CD4-positive, alpha-beta T cell (primary cell): ENCODE measurements around the gene CFAP141. TPM values are rescaled to one million over a fixed set of nuclear protein-coding genes. Genes with fewer than 3 reads are reported as not detected.
"Not testable (repeated sequence)": the region's sequence is repeated elsewhere in the genome, so short reads cannot be mapped to it uniquely, and the experiment has no call there.

Experiments
- ATAC-seq: fragments of 200-7000 bp; cut with Tn5 transposase; one replicate; pipeline ENCODE4 v1.10.0; 2022; ENCODE audit warnings: mild to moderate bottlenecking; ENCODE audit not compliant: poor library complexity
- CTCF ChIA-PET: fragments of 350-600 bp; sonication (Branson Sonifier 250); formaldehyde crosslinking; loops from one replicate; lab custom pipeline; 2021; ENCODE audit warnings: antibody characterized with exemption, inconsistent platforms; lab: Charles Lee
- POLR2A ChIA-PET: fragments of 350-600 bp; sonication (Branson Sonifier 250); formaldehyde crosslinking; loops from one replicate; lab custom pipeline; 2021; ENCODE audit warnings: antibody characterized with exemption, inconsistent platforms; lab: Charles Lee
- DNase-seq, 14 experiments: peaks; one replicate each; pipeline ENCODE4 v3.0.0-alpha.2; 2013 to 2020; ENCODE audit warnings: mixed read lengths in 2 of 14
- H3K27ac ChIP-seq, 2 donors: one replicate each; pipeline versions ENCODE4 v1.5.1 to v1.7.0; 2013; ENCODE audit warnings: low read length in 2 of 2, low read depth in 1 of 2, mild to moderate bottlenecking in 1 of 2
- H3K27me3 ChIP-seq, 2 experiments: 1 replicate in 1 of 2; 2 replicates in 1 of 2; pipeline versions ENCODE4 v1.6.1 to v1.7.0; 2013; ENCODE audit warnings: low read length in 2 of 2, control low read depth in 1 of 2, mild to moderate bottlenecking in 1 of 2, moderate library complexity in 1 of 2; ENCODE audit not compliant: insufficient read depth in 2 of 2, control insufficient read depth in 1 of 2
- H3K36me3 ChIP-seq: one replicate; pipeline ENCODE4 v1.6.1; 2013; ENCODE audit warnings: low read length, control low read depth; ENCODE audit not compliant: insufficient read depth
- H3K4me1 ChIP-seq: one replicate; pipeline ENCODE4 v1.6.1; 2013; ENCODE audit warnings: low read length, control low read depth; ENCODE audit not compliant: insufficient read depth
- H3K4me3 ChIP-seq: one replicate; pipeline ENCODE4 v1.5.1; 2013; ENCODE audit warnings: mild to moderate bottlenecking, low read length, moderate library complexity
- H3K9me3 ChIP-seq, 2 experiments: 1 replicate in 1 of 2; 2 replicates in 1 of 2; pipeline versions ENCODE4 v1.6.1 to v1.7.0; 2013; ENCODE audit warnings: low read length in 2 of 2, mild to moderate bottlenecking in 2 of 2, control low read depth in 1 of 2, moderate library complexity in 1 of 2; ENCODE audit not compliant: control insufficient read depth in 1 of 2, insufficient read depth in 1 of 2
- H3K27ac Mint-ChIP-seq: one replicate; pipeline ENCODE4 v1.8.0; 2020; ENCODE audit warnings: mixed read lengths
- H3K27me3 Mint-ChIP-seq: one replicate; pipeline ENCODE4 v1.8.0; 2021; ENCODE audit warnings: mixed read lengths
- H3K36me3 Mint-ChIP-seq: one replicate; pipeline ENCODE4 v1.8.0; 2021; ENCODE audit warnings: low read depth, mixed read lengths
- H3K4me1 Mint-ChIP-seq: one replicate; pipeline ENCODE4 v1.8.0; 2021; ENCODE audit warnings: low read depth, mixed read lengths
- H3K4me3 Mint-ChIP-seq: one replicate; pipeline ENCODE4 v1.8.0; 2020; ENCODE audit warnings: mild to moderate bottlenecking, mixed read lengths
- H3K9me3 Mint-ChIP-seq: one replicate; pipeline ENCODE4 v1.8.0; 2020; ENCODE audit warnings: mixed read lengths
- CTCF ChIP-seq: fragments of 200-600 bp; IDR thresholded peaks from one replicate; pipeline ENCODE4 v1.8.0; 2022; ENCODE audit warnings: antibody characterized with exemption, mild to moderate bottlenecking
- intact Hi-C, 2 experiments: fragments of 100-400 bp; cut with DNase I in 1 of 2; cut with micrococcal nuclease in 1 of 2; formaldehyde crosslinking; loops; one replicate each; pipeline versions ENCODE4 v1.15.1 to v1.9.0; 2023 to 2025; cut with DNase I, micrococcal nuclease
- total RNA-seq, 174 experiments: library from RNA in 2 of 174; stranded (reverse) in 2 of 174; gene quantifications; one replicate each; pipeline ENCODE4 v1.2.3 and lab custom pipeline; 2021 to 2026

The CFAP141 gene
- total RNA-seq, 2 experiments from 2014 or later: not detected

GRCh38 chr1:154207262-154207661 lies 1.1 kb upstream of the CFAP141 start:
- Histone ChIP-seq H3K4me1 (no peaks in the 10 kb centered on the region), H3K27me3 (no peaks in the 10 kb centered on the region), H3K9me3 (no peaks in the 10 kb centered on the region), H3K4me3 (no peak overlapping the region), H3K36me3 (peaks cover 57% of the 10 kb centered on the region), H3K27ac (no peak overlapping the region)
- TF ChIP-seq CTCF: no peak
- ChIA-PET CTCF (no interaction called here), POLR2A (interaction anchor here (1.1 kb wide), 1 partner anchor 12 kb away, joined by 5 read pairs; a partner anchor contains a TSS)
- intact Hi-C loops: no loop called here
- ATAC-seq (no peak), DNase-seq (no peak)
- no peak overlapping the region for H3K4me3 Mint-ChIP-seq
- H3K4me1 Mint-ChIP-seq: peaks cover 6% of the 10 kb centered on the region
- no peaks in the 10 kb centered on the region for H3K27me3 Mint-ChIP-seq
- no peak overlapping the region for H3K27ac Mint-ChIP-seq
- no peaks in the 10 kb centered on the region for H3K9me3 Mint-ChIP-seq
- peaks cover 69% of the 10 kb centered on the region for H3K36me3 Mint-ChIP-seq

- H3K4me3 Mint-ChIP-seq, H3K4me3 ChIP-seq, H3K4me1 ChIP-seq, H3K9me3 ChIP-seq, POLR2A ChIA-PET, intact Hi-C loops, H3K27me3 ChIP-seq, H3K27ac ChIP-seq, H3K4me1 Mint-ChIP-seq, DNase-seq, H3K27me3 Mint-ChIP-seq, H3K9me3 Mint-ChIP-seq, CTCF ChIA-PET, ATAC-seq: not testable (repeated sequence)
- peaks cover 45% of the 10 kb centered on the region for H3K36me3 ChIP-seq
- Mint-ChIP-seq H3K27ac (peak overlapping the region; percentile 81), H3K36me3 (peaks cover 56% of the 10 kb centered on the region)
Observed at GRCh38 chr1:154205778-154206177, 355 bp downstream of the CFAP141 start.

GRCh38 chr1:154199563-154199879 lies 6.6 kb downstream of the CFAP141 start:
- no peaks in the 10 kb centered on the region for H3K4me1 Mint-ChIP-seq
- intact Hi-C loops: loop anchor here (1.0 to 10.0 kb wide), 5 partner anchors 73 to 355 kb away; partner anchors contain the start of genes HAX1 (in 2 of the 2) and UBE2Q1 (in 1 of the 2)
- H3K27ac ChIP-seq: no peak overlapping the region
- H3K4me3 ChIP-seq: no peak overlapping the region
- no peaks in the 10 kb centered on the region for H3K36me3 Mint-ChIP-seq
- DNase-seq (no peak), ATAC-seq (peak; percentile 33)
- CTCF ChIA-PET: interaction anchor here (0.8 to 2.7 kb wide), 9 partner anchors 9 to 147 kb away, joined by 3 to 16 read pairs (median 3); partner anchors contain the start of gene HAX1
- no peak overlapping the region for H3K27ac Mint-ChIP-seq
- no peak overlapping the region for H3K4me3 Mint-ChIP-seq
- no peaks in the 10 kb centered on the region for H3K36me3 ChIP-seq
- H3K27me3 ChIP-seq: no peaks in the 10 kb centered on the region
- no peaks in the 10 kb centered on the region for H3K27me3 Mint-ChIP-seq
- TF ChIP-seq CTCF: no peak
- no peaks in the 10 kb centered on the region for H3K9me3 ChIP-seq
- POLR2A ChIA-PET: interaction anchor here (0.8 to 2.7 kb wide), 4 partner anchors 19 to 137 kb away, joined by 3 to 16 read pairs (median 4); partner anchors contain the start of gene UBAP2L
- peaks cover 3% of the 10 kb centered on the region for H3K4me1 ChIP-seq
- no peaks in the 10 kb centered on the region for H3K9me3 Mint-ChIP-seq
